RCC 7860 (cell line): ENCODE data around the gene IFT122.
"Not testable (repeated sequence)": the region's sequence is repeated elsewhere in the genome, so short reads cannot be mapped to it uniquely, and the experiment has no call there.

Source experiments
- DNase-seq: peaks from one replicate; pipeline ENCODE4 v3.0.0-alpha.2; 2015; ENCODE audit warnings: low spot score
- FAIRE-seq: peaks from 2 replicates; lab custom pipeline; 2012; peaks lifted over from hg19 to GRCh38; lab: Jason Lieb, UNC

The IFT122 gene

DNA sequence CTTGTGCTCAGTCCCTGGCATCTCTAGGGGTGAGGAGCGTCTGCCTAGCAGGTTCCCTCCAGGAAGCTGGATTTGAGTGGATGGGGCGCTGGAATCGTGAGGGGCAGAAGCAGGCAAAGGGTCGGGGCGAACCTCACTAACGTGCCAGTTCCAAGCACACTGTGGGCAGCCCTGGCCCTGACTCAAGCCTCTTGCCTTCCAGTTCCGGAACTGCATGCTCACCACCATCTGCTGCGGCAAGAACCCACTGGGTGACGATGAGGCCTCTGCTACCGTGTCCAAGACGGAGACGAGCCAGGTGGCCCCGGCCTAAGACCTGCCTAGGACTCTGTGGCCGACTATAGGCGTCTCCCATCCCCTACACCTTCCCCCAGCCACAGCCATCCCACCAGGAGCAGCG is 93.4 kb downstream of the IFT122 start:
- FAIRE-seq (no peak), DNase-seq (no peak)

DNA sequence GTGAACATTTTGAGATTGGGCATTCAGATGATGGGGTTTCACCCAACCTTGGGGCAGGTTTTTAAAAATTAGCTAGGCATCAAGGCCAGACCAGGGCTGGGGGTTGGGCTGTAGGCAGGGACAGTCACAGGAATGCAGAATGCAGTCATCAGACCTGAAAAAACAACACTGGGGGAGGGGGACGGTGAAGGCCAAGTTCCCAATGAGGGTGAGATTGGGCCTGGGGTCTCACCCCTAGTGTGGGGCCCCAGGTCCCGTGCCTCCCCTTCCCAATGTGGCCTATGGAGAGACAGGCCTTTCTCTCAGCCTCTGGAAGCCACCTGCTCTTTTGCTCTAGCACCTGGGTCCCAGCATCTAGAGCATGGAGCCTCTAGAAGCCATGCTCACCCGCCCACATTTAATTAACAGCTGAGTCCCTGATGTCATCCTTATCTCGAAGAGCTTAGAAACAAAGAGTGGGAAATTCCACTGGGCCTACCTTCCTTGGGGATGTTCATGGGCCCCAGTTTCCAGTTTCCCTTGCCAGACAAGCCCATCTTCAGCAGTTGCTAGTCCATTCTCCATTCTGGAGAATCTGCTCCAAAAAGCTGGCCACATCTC is 94.5 kb downstream of the IFT122 start:
- FAIRE-seq = no peak

DNA sequence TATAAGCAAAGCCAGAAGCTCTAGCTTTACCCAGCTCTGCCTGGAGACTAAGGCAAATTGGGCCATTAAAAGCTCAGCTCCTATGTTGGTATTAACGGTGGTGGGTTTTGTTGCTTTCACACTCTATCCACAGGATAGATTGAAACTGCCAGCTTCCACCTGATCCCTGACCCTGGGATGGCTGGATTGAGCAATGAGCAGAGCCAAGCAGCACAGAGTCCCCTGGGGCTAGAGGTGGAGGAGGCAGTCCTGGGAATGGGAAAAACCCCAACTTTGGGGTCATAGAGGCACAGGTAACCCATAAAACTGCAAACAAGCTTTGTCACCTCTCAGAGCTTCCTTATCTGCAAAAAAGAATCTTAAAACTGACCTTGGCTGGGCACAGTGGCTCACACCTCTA is 95.1 kb downstream of the IFT122 start:
- FAIRE-seq = no peak

More for the DNA sequence above, 94.5 kb downstream of the IFT122 start:
- no peak for DNase-seq

DNA sequence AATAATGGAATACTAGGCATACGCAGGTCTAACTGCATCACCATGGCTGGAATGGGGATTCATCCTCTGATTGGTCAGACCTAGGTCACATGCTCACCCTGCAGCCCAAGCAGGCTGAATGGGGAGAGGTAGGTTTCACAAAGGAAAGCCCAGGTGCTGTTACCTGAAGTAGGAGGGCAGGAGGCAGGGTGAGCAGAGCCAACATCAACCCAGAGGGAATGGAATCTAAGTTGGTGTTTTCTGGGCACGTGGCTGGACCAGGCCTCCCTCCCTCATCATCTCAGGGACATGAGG is 96.3 kb downstream of the IFT122 start:
- FAIRE-seq (no peak), DNase-seq (no peak)

More for the DNA sequence above, 95.1 kb downstream of the IFT122 start:
- no peak for DNase-seq

DNA sequence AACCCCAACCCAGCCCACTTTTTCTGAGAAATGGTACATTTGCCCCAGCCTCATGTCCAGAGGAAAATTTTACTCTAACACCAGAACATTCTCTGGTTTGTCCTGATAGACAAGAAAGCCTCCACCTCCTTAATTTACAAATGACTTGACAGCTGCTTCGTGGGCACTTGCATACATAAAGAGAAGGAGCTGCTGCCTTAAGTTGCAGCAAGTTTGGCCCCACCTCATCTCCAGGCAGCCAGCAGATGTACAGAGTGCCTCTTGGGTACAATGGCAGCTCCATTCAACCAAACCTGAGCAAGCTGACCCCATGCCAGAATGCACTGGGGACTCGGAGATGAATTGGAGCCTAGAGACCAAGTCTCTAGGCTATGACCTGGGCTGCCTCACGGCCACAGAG is 96.8 kb downstream of the IFT122 start:
- FAIRE-seq (no peak), DNase-seq (no peak)

DNA sequence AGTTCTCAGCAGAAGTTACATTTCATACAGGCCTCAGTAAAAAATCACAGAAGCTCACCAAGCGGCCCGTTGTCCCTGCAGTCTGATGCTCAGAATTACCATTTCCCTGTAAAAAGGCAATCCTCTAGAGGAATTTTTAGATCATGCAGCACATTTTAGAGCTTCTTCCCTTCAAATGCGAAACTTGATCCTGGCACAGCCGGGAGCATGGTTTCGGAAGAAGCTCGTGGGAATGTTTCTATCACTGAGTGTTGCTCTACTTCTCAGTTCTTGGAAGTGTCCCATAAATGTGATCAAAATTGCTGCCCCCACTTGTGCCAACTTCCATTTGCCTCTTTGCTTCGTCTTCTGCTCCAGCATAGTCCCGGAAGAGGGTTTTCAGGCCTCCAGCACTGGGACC is 99.2 kb downstream of the IFT122 start:
- FAIRE-seq = no peak
- DNase-seq = no peak

DNA sequence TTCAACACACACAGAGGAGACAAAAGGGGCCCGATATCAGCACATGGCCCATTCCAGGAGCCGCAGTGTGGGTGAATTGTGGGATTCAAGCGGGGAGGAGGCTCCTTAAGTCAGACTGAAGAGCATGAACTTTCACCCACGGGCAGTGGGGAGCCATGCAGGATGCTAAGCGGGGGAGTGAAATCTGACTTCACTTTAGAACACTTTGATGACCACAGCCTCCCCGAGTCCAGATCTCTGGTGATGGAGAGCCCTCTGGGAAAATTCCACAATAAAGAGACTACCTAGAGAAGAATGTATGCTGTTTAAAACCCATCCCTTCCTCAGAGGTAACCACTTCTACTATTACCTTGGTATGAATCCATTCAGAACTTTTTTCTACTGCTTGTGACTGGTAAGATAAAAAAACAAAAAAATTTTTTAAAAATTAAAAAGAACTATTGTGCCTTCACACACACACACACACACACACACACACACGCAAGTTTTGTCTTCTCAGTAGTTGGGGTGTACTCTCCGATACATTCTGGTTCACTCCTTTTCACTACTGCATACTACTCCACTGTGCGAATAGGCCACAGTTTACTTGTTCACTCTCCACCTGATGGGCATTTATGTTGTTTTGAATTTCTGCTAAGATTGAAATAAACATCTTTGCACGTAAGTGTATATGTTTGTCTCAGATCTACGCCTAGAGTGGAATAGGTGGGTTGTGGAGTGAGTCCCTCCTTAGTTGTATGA is 100.9 kb downstream of the IFT122 start:
- FAIRE-seq (no peak), DNase-seq (no peak)

DNA sequence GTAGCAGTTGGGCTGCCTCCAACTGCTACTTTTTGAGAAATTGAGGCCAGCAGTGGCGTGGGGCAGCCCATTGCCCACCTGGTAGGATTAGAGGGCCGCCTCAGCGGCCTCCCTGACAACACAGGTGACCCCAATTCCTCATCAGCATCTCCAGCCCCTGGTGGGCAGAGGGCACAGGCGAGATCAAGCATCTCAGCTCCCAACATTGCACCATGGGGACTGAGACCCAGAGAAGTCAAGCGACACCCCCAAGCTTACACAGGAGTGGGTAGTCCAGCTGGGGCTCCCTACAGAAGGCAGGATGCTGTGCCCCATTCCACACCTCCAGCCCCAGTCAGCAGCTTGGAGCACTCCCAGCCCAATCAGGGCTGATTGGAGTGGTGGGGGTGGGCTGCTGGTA is 102.7 kb downstream of the IFT122 start:
- no peak for FAIRE-seq
- no peak for DNase-seq

DNA sequence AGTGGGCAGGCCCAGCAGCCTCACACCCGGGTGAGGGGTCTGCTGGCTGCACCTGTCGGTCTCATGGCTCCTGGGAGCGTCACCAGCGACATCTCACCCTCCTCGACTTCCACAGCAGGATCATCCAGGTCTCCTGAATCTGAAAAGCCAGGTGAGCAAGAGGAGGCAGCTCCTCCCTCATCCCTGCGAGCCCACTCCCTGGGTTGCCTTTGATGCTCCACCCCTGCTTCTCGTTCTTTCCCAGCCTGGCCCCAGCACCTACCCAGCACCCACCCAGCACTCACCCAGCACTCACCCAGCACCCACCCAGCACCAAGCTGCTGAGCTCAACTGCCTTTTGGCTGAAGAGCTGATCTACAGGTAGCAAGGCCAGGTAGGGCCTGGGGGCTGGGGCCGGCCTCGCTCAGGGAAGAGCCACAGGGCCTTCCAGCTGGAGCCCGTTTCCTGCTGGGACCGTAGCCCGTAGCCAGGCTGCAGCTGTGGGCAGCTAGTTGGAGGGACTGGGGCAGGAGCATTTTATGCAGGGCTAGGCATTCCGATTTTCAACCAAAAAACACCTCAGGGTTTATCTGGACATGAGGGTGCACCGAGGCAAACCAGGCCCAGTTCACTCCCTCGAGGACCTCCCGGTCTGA is 103.2 kb downstream of the IFT122 start, which contains the start of gene H1-8:
TSS of gene H1-8 (plus strand) at position 20 of the 635 bp plus-strand sequence. CDS start at position 64, 44 bp downstream.
- DNase-seq = no peak
- FAIRE-seq = no peak

DNA sequence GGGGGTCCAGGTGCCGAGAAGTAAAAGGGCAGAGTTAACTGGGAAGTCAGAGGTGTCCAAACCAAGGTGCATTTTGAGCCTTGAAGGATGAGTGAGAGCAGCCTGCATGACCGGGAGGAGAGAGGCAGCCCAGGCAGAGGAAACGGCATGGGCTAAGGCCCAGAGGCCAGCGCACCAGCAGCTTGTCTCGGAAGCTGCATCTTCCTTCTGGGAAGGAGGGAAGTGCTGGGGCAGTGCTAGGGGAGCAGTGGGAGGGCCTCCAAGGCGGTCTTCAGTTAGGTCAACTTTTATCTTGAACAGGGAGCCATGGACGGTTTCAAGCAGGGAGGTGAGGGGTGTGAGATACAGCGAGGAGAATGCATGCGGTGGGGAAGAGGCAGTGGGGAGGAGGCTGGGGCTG is 104.0 kb downstream of the IFT122 start:
- no peak for DNase-seq
- no peak for FAIRE-seq

DNA sequence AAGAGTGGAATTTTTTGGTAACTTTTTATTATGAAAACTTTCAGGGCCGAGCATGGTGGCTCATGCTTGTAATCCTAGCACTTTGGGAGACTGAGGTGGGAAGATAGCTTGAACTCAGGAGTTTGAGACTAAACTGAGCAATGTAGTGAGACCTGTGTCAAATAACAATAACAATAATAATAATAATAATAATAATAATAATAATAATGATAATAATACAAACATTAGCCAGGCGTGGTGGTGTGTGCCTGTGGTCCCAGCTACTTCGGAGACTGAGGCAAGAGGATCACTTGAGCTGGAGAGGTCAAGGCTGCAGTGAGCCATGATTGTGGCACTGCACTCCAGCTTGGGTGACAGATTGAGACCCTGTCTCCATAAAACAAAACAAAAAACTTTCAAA is 105.9 kb downstream of the IFT122 start:
- DNase-seq, FAIRE-seq: not testable (repeated sequence)

DNA sequence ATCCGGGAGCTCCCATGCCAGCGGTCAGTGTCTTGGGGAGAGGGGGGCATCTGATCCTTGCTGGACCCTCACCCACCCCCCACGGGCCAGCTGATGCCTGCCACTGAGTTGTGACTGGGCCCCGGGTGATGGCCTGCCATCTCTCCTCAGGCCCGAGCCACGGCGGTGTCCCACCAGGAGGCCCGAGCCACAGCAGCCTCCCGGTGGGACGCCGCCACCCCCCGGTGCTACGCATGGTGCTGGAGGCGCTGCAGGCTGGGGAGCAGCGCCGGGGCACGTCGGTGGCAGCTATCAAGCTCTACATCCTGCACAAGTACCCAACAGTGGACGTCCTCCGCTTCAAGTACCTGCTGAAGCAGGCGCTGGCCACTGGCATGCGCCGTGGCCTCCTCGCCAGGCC is 107.2 kb downstream of the IFT122 start:
- no peak for FAIRE-seq
- DNase-seq = no peak

DNA sequence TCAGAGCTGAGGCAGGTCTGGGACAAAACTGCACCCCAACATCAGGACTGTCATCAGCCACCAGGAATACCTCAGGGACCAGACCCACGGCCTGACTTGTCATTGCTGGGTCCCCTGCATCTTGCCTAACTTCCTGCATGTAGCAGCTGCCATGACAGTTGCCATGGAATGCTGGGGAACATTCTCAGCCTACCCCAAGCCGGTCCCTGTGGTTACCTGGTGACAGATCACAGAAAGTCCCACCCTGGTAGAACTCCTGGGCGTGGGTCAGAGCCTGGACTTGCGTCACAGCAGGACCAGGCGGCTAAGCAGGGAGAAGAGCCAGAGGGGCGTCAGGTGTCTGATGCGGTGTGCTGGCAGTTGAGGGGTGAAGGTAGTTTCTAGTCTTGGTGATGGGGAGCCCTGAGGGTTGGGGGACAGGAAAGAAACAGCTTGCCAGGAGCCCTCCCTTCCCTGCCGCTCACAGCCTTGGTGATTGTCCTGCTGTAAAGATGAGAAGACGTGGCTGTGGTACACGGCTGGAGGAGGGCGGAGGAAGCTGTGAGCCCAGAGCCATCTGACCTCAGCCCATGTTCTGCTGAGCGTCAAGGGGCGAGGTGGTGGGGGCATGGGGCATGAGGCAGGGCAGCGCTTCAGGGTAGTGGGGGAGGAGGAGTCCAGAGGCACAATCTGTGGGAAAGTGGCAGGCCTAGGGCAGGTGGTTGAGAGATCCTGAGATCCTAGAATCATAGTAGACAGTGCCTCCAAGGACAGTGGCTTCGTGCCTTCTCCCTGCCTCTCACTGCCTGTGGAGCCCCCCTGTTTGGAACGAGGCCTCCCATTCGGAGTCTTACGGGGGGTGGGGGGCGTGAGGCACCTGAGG is 108.3 kb downstream of the IFT122 start:
- FAIRE-seq = no peak
- DNase-seq = no peak

DNA sequence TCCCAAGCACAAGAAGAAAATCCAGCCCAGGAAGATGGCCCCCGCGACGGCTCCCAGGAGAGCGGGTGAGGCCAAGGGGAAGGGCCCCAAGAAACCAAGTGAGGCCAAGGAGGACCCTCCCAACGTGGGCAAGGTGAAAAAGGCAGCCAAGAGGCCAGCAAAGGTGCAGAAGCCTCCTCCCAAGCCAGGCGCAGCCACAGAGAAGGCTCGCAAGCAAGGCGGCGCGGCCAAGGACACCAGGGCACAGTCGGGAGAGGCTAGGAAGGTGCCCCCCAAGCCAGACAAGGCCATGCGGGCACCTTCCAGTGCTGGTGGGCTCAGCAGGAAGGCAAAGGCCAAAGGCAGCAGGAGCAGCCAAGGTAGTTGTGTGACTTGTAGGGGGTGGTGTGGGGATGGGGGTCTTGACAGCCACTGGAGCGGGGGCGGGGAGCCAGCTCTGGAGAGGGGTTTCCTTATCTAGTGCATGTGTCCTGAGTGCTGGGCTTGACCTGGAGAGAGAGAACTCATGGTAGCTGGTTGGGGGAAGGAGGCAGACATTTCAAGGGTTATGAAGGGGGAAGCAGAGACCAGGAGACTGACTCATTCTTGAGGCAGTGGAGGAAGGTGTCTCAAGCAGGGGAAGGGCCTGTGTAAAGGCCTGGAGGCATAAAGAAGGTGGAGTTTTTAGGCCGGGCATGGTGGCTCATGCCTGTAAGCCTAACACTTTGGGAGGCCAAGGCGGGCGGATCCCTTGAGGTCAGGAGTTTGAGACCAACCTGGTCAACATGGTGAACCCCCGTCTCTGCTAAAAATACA is 109.2 kb downstream of the IFT122 start:
- FAIRE-seq (no peak), DNase-seq (no peak)

DNA sequence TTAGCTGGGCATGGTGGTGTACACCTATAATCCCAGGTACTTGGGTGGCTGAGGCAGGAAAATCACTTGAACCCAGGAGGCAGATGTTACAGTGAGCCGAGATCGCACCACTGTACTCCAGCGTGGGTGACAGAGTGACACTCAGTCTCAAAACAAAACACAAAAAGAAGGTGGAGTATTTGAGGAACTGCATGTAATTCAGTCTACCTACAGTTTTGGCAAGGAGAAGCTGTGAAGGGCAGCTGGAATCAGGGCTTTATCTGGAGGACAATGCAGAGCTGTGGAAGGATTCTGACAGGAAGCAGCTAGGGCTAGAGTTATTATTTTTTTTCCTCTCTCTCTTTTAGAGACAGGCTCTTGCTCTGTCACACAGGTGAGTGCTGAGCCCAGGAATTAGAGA is 109.8 kb downstream of the IFT122 start:
- FAIRE-seq (no peak), DNase-seq (no peak)

DNA sequence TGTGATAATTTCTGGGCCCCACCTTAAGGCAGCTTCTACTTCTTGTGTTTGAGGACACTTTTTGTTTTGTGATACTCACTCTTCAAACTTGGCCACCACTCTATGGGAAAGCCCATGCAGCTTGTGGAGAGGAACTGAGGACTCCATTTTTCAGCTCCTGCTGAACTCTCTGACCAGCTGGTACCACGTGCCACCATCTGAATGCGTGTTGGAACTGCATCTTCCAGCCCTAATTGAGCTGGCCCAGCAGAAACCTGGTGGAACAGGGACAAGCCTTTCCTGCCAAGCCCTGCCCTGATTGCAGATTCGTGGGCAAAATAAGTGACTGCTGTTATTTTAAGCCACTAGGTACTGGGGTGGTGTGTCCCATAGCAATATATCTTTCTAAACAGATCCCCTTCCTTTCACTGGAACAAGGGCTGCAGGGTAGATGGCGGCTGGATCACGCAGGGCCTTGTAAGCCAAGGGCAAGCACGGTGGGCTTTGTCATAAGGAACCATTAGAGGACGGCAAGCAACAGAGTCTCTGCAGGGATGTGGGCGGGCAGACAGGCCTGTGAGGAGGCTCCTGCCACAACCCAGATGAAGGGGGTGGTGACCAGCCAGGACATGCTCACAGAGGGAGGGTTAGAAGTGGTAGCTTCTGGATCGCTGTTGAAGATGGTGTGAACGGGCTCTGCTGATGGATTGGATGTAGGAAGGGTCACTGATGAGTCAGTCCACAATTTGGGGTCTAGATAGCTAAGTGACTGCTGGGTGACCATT is 112.4 kb downstream of the IFT122 start:
- no peak for DNase-seq
- no peak for FAIRE-seq

DNA sequence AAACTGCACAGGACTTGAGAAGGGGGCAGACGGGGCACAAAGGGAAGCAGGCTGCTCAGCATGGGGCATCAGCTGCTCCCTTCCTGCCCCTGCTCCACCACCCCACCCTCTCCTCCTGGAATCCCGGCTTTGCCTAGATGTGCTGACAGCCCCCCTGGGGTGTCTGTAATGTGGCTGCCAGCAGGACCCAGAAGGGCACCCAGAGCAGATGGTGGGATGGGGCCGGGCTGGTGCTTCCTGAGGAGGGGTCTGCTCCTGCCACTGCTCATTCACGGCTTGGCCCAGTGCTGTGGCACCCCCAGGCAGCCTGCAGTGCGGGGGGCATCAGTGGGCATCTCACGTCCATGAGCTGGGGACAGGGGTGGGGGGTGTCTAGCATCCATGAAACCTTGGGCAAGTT is 113.1 kb downstream of the IFT122 start:
- FAIRE-seq (no peak), DNase-seq (no peak)

DNA sequence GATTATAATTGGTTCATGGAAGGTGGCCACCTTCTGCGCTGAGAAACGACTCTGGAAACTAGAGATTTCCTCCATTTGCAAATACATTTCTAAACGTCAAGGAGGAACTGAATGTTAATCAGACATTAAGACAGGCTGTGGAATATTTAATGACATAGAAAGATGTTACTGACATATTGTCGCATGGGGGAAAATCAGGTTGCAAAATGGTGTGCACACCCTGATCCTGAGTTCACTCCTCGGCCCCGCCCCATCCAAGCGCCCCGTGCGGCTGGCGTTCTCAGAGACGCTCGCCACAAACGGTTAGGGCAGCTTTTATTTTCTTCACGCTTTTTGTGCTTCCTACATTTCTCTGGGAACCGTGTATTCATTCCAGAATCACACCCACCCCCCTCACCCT is 113.7 kb downstream of the IFT122 start:
- FAIRE-seq = no peak
- no peak for DNase-seq

DNA sequence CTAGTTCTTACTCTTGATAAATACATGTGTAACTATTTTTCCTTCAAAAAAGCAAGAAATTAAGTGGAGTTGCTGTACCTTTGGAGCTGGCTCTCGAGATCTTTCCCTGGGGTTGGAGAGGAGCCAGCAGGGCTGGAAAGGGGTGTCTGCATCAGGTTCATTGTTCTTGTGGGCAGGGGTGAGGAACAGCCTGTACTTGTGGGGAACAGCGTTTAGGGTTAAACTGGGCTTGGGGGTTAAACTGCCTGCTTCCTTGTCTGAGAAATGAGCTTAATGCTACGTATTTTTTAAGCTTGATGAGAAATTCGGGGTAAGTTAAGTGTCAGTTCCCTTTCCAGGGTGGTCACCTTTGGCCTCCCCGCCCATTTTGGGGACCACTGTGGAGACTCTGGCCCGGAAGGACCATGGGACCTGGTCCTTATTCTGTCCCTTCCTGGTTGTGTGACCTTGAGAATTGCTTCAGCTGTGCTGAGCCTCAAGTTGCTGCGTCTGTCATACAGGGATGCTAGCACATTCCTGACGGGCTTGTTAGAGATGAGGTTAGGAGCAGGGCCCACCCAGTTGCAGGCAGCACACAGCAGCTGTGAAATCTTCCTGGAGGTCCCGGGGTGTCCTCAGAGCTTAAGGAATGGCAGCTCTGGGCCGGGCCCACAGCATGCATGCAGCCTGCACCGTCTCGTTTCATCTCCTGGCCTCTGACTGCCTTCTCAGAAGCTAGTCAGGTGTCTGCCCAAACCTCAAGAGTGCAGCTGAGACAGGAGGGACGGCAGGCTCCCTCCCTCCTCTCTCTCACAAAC is 114.5 kb downstream of the IFT122 start:
- FAIRE-seq (no peak), DNase-seq (no peak)
